Fibroblast of lung (primary cell): Measurements from ENCODE around the gene HAND2. TPM values are rescaled to one million over a fixed set of nuclear protein-coding genes. Genes with fewer than 3 reads are reported as not detected.
A peak's percentile ranks its signal among the peaks of the same experiment; 100 is the strongest.

ENCODE experiments used
- DNase-seq, 2 donors: peaks; one replicate each; pipeline versions ENCODE4 v3.0.0 to v3.0.0-alpha.2; 2010; ENCODE audit warnings: low read depth in 2 of 2
- H2AFZ ChIP-seq: 2 replicates; pipeline ENCODE4 v1.5.1; 2012; ENCODE audit warnings: low read length, control low read depth, inconsistent platforms
- H3K27ac ChIP-seq: 2 replicates; pipeline ENCODE4 v1.5.1; 2011; ENCODE audit warnings: low read length, control low read depth; ENCODE audit not compliant: insufficient read depth
- H3K27me3 ChIP-seq: 2 replicates; pipeline ENCODE4 v1.5.1; 2011; ENCODE audit warnings: mild to moderate bottlenecking, low read length; ENCODE audit not compliant: control insufficient read depth, insufficient read depth
- H3K36me3 ChIP-seq: 2 replicates; pipeline ENCODE4 v1.5.1; 2011; ENCODE audit warnings: low read length; ENCODE audit not compliant: control insufficient read depth, insufficient read depth
- H3K4me1 ChIP-seq: 2 replicates; pipeline ENCODE4 v1.5.1; 2011; ENCODE audit warnings: low read length; ENCODE audit not compliant: control insufficient read depth, insufficient read depth; ENCODE audit errors: extremely low read depth
- H3K4me2 ChIP-seq: 2 replicates; pipeline ENCODE4 v1.5.1; 2011; ENCODE audit warnings: low read length, control low read depth; ENCODE audit not compliant: insufficient read depth; ENCODE audit errors: extremely low read depth
- H3K4me3 ChIP-seq, 4 experiments: fragments of 200-600 bp in 1 of 4; sonication (generic) in 1 of 4; replicated peaks in 1 of 4; 2 replicates each; pipeline ENCODE4 v1.5.1; 2011 to 2016; ENCODE audit warnings: low read length in 4 of 4, low read depth in 3 of 4, mild to moderate bottlenecking in 3 of 4, control low read depth in 2 of 4, inconsistent platforms in 1 of 4, mixed read lengths in 1 of 4; ENCODE audit not compliant: insufficient read depth in 1 of 4; ENCODE audit errors: control extremely low read depth in 1 of 4
- H3K79me2 ChIP-seq: 2 replicates; pipeline ENCODE4 v1.5.1; 2012; ENCODE audit warnings: mild to moderate bottlenecking, low read length, inconsistent platforms; ENCODE audit not compliant: control insufficient read depth, insufficient read depth
- H3K9ac ChIP-seq: 2 replicates; pipeline ENCODE4 v1.5.1; 2011; ENCODE audit warnings: mild to moderate bottlenecking, low read length, control low read depth; ENCODE audit not compliant: insufficient read depth
- H3K9me3 ChIP-seq: 2 replicates; pipeline ENCODE4 v1.5.1; 2012; ENCODE audit warnings: low read depth, low read length; ENCODE audit not compliant: control insufficient read depth, insufficient read depth
- H4K20me1 ChIP-seq: 2 replicates; pipeline ENCODE4 v1.5.1; 2011; ENCODE audit warnings: low read length; ENCODE audit not compliant: control insufficient read depth, insufficient read depth; ENCODE audit errors: extremely low read depth
- CTCF ChIP-seq, 2 donors: IDR thresholded peaks in 1 of 2; conservative IDR thresholded peaks in 1 of 2; 1 replicate in 1 of 2; 2 replicates in 1 of 2; pipeline ENCODE4 v1.5.1; 2011 to 2012; ENCODE audit warnings: low read length in 2 of 2, control low read depth in 1 of 2, inconsistent platforms in 1 of 2, low read depth in 1 of 2, mild to moderate bottlenecking in 1 of 2
- EZH2 ChIP-seq: IDR thresholded peaks from 2 replicates; pipeline ENCODE4 v1.5.1; 2012; ENCODE audit warnings: low read length, control low read depth, mild to moderate bottlenecking; ENCODE audit errors: missing control alignments
- polyA plus RNA-seq, 2 donors: library from polyadenylated mRNA; depleted of rRNA in 1 of 2; stranded (reverse) in 1 of 2; unstranded in 1 of 2; fragments of >200 nt; gene quantifications; 2 replicates each; pipeline ENCODE4 v1.2.1, GENCODE V29; 2011 to 2012; ENCODE audit warnings: missing spikeins in 1 of 2
- total RNA-seq: library from RNA; depleted of rRNA; stranded (reverse); fragments of >200 nt; gene quantifications from 2 replicates; pipeline ENCODE4 v1.2.1, GENCODE V29; 2014

Gene HAND2
- total and polyA plus RNA-seq, 2 donors (not counting 1 experiment from before 2014, with no cell fraction given) = under 0.01 to 0.51 TPM

- Histone ChIP-seq H3K4me2 (no peak overlapping the region), H3K79me2 (no peaks in the 10 kb centered on the region), H4K20me1 (no peaks in the 10 kb centered on the region), H3K9me3 (no peaks in the 10 kb centered on the region), H3K4me1 (peaks cover 26% of the 10 kb centered on the region), H3K27me3 (no peaks in the 10 kb centered on the region), H3K9ac (no peak overlapping the region), H3K27ac (no peak overlapping the region), H3K4me3 (no peak overlapping the region), H2AFZ (no peak overlapping the region), H3K36me3 (no peaks in the 10 kb centered on the region)
- TF ChIP-seq EZH2 (no peak), CTCF (conservative IDR thresholded peaks at IDR 0.05 in 1 of 2, IDR thresholded peaks at IDR 0.05 in 1 of 2; ENCODE audit: low read depth in 1 of 2, low read length in 2 of 2) (no peak)
- no peak for DNase-seq
These were observed 37.0 kb downstream of the HAND2 start for GRCh38 chr4:173493041-173493440.

- no peaks in the 10 kb centered on the region for H3K79me2 ChIP-seq
- H3K4me1 ChIP-seq = peaks cover 26% of the 10 kb centered on the region
- no peak for TF ChIP-seq EZH2
- TF ChIP-seq CTCF (conservative IDR thresholded peaks at IDR 0.05 in 1 of 2, IDR thresholded peaks at IDR 0.05 in 1 of 2; ENCODE audit: low read depth in 1 of 2, low read length in 2 of 2) = no peak
- no peak overlapping the region for H2AFZ ChIP-seq
- no peak overlapping the region for H3K27ac ChIP-seq
- no peaks in the 10 kb centered on the region for H3K36me3 ChIP-seq
- no peak overlapping the region for H3K4me3 ChIP-seq
- H3K9ac ChIP-seq = no peak overlapping the region
- DNase-seq = no peak
- no peaks in the 10 kb centered on the region for H3K27me3 ChIP-seq
- no peaks in the 10 kb centered on the region for H4K20me1 ChIP-seq
- H3K9me3 ChIP-seq = no peaks in the 10 kb centered on the region
- H3K4me2 ChIP-seq = no peak overlapping the region
These were observed 37.7 kb downstream of the HAND2 start for GRCh38 chr4:173492315-173492714.

GRCh38 chr4:173490817-173491528 is 39.1 kb downstream of the HAND2 start:
- no peak overlapping the region for H3K27ac ChIP-seq
- no peaks in the 10 kb centered on the region for H3K36me3 ChIP-seq
- H3K4me2 ChIP-seq = no peak overlapping the region
- no peaks in the 10 kb centered on the region for H3K9me3 ChIP-seq
- H2AFZ ChIP-seq = no peak overlapping the region
- H3K4me3 ChIP-seq = no peak overlapping the region
- H3K79me2 ChIP-seq = no peaks in the 10 kb centered on the region
- H3K27me3 ChIP-seq = no peaks in the 10 kb centered on the region
- TF ChIP-seq EZH2 (no peak), CTCF (conservative IDR thresholded peaks at IDR 0.05 in 1 of 2, IDR thresholded peaks at IDR 0.05 in 1 of 2; ENCODE audit: low read depth in 1 of 2, low read length in 2 of 2) (no peak)
- no peak overlapping the region for H3K9ac ChIP-seq
- peaks cover 32% of the 10 kb centered on the region for H3K4me1 ChIP-seq
- peak; percentile 77 to 91 for DNase-seq
- H4K20me1 ChIP-seq = no peaks in the 10 kb centered on the region
